Brain microvascular endothelial cell (primary cell): ENCODE data around the gene SLC12A1.

Experiments used
- DNase-seq: peaks from one replicate; pipeline ENCODE4 v3.0.0-alpha.2; 2020
- H3K27ac ChIP-seq: fragments of 250-450 bp; sonication (Bioruptor Pico); 2 replicates; pipeline ENCODE4 v1.5.1; 2020; ENCODE audit warnings: mild to moderate bottlenecking, moderate library complexity
- H3K27me3 ChIP-seq: fragments of 250-450 bp; sonication (Bioruptor Pico); replicated peaks from 2 replicates; pipeline ENCODE4 v1.5.1; 2020; ENCODE audit warnings: mild to moderate bottlenecking
- H3K36me3 ChIP-seq: fragments of 250-450 bp; sonication (Bioruptor Pico); replicated peaks from 2 replicates; pipeline ENCODE4 v1.5.1; 2020; ENCODE audit warnings: mild to moderate bottlenecking
- H3K4me3 ChIP-seq: 2 replicates; pipeline ENCODE4 v1.5.1; 2011; ENCODE audit warnings: low read depth, mild to moderate bottlenecking, control low read depth, low read length, moderate library complexity
- CTCF ChIP-seq: IDR thresholded peaks from 2 replicates; pipeline ENCODE4 v1.5.1; 2011; ENCODE audit warnings: low read depth, mild to moderate bottlenecking, moderate library complexity, low read length, control low read depth, inconsistent platforms; ENCODE audit errors: missing control alignments
- in situ Hi-C: cut with HindIII; loops from 2 replicates; pipeline ENCODE4 v1.10.0; 2017; ENCODE audit warnings: low sequenced_read_pairs, low pct_ligation_motif_present

SLC12A1 gene

GRCh38 chr15:48205981-48206380 lies at the start of gene SLC12A1:
TSS of gene SLC12A1 (plus strand) at chr15:48206302. CDS start at chr15:48207720, 1,418 bp downstream.
- in situ Hi-C loops: no loop called here
- no peak for TF ChIP-seq CTCF
- DNase-seq: no peak
- no peaks in the 10 kb centered on the region for H3K27me3 ChIP-seq
- no peak within 1 kb of the TSS for H3K4me3 ChIP-seq
- no peaks in the 10 kb centered on the region for H3K36me3 ChIP-seq
- H3K27ac ChIP-seq: no peak within 1 kb of the TSS

- no peak for DNase-seq
- Histone ChIP-seq H3K4me3 (no peak overlapping the region), H3K27ac (no peak overlapping the region), H3K27me3 (no peaks in the 10 kb centered on the region), H3K36me3 (no peaks in the 10 kb centered on the region)
- no peak for TF ChIP-seq CTCF
- in situ Hi-C loops: no loop called here
These were observed 37.5 kb upstream of the SLC12A1 start for GRCh38 chr15:48168616-48169015.

GRCh38 chr15:48170981-48171380 lies 35.1 kb upstream of the SLC12A1 start:
- no peak overlapping the region for H3K27ac ChIP-seq
- TF ChIP-seq CTCF: no peak
- no peak overlapping the region for H3K4me3 ChIP-seq
- in situ Hi-C loops: no loop called here
- no peak for DNase-seq
- no peaks in the 10 kb centered on the region for H3K27me3 ChIP-seq
- H3K36me3 ChIP-seq: no peaks in the 10 kb centered on the region

- Histone ChIP-seq H3K27ac (no peak overlapping the region), H3K4me3 (no peak overlapping the region), H3K27me3 (no peaks in the 10 kb centered on the region), H3K36me3 (no peaks in the 10 kb centered on the region)
- in situ Hi-C loops: no loop called here
- DNase-seq: no peak
- no peak for TF ChIP-seq CTCF
These were observed 31.0 kb upstream of the SLC12A1 start for GRCh38 chr15:48175126-48175525.

GRCh38 chr15:48176112-48176511 lies 30.0 kb upstream of the SLC12A1 start:
- Histone ChIP-seq H3K4me3 (no peak overlapping the region), H3K36me3 (no peaks in the 10 kb centered on the region), H3K27me3 (no peaks in the 10 kb centered on the region), H3K27ac (no peak overlapping the region)
- no peak for TF ChIP-seq CTCF
- DNase-seq: no peak
- in situ Hi-C loops: no loop called here

- H3K4me3 ChIP-seq: no peak overlapping the region
- no peak for DNase-seq
- in situ Hi-C loops: no loop called here
- no peak for TF ChIP-seq CTCF
- H3K36me3 ChIP-seq: no peaks in the 10 kb centered on the region
- no peak overlapping the region for H3K27ac ChIP-seq
- H3K27me3 ChIP-seq: no peaks in the 10 kb centered on the region
These were observed 29.1 kb upstream of the SLC12A1 start for GRCh38 chr15:48176957-48177356.
